Effector memory CD8-positive, alpha-beta T cell (primary cell): ENCODE results near the gene CEBPA.

ENCODE experiments used
- ATAC-seq: fragments of 150-1000 bp; cut with Tn5 transposase; replicated peaks from 2 replicates; pipeline ENCODE4 v1.10.0; 2021; ENCODE audit warnings: mild to moderate bottlenecking, moderate library complexity
- DNase-seq, 3 experiments: peaks; one replicate each; pipeline ENCODE4 v3.0.0; 2021
- H3K27ac Mint-ChIP-seq, 2 donors: one replicate each; pipeline ENCODE4 v1.8.0; 2022; ENCODE audit warnings: mild to moderate bottlenecking in 2 of 2, mixed read lengths in 2 of 2, moderate library complexity in 2 of 2
- H3K27me3 Mint-ChIP-seq, 2 donors: one replicate each; pipeline ENCODE4 v1.8.0; 2022; ENCODE audit warnings: mixed read lengths in 2 of 2
- H3K36me3 Mint-ChIP-seq: one replicate; pipeline ENCODE4 v1.8.0; 2022; ENCODE audit warnings: mild to moderate bottlenecking, moderate library complexity, mixed read lengths; ENCODE audit not compliant: insufficient read depth
- H3K4me1 Mint-ChIP-seq, 2 donors: one replicate each; pipeline ENCODE4 v1.8.0; 2022; ENCODE audit warnings: low read depth in 2 of 2, mixed read lengths in 2 of 2
- H3K4me3 Mint-ChIP-seq, 2 donors: one replicate each; pipeline ENCODE4 v1.8.0; 2022; ENCODE audit warnings: mild to moderate bottlenecking in 2 of 2, mixed read lengths in 2 of 2, moderate library complexity in 2 of 2
- H3K9me3 Mint-ChIP-seq, 2 donors: one replicate each; pipeline ENCODE4 v1.8.0; 2022; ENCODE audit warnings: mixed read lengths in 2 of 2

The CEBPA gene

DNA sequence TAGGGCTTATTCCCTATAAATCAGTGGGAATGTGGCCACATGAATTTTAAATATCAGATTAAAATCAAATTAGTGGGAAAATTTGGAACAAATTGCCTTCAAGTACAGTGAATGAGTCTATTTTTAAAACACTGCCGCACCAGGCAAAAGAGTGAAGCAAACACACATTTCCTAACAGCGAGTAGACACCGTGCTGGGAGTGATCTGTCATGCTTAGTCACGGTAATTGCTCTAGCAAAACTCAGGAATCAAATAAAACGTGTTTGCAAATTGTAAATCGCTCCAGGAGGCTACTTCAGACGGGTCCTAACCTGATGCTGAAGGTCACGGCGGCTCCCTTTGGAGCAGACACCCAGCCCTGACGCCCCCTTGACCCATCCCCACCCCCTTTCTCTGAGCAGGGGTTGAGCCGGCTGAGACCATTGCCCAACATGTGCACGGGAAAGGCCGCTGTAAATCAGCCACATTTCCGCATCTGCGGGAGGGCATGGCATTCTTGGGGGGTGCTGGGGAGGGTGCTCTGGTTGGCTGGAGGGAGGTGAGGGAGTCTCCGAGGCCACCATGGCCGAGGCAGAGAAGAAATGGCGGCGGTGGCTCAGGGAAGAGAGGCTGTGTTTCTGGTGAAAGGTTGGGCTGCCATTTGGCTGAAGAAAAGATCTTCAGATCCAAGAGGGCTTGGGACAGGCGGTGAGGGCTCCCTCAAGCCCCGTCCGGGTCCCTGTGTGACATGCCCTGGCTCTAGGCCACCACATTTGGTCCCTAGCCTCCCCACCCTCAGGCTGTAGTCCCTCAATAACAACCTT, 8.9 kb downstream of the CEBPA start:
- Mint-ChIP-seq H3K9me3 (peaks cover 0 to 9% of the 10 kb centered on the region in 2 donors), H3K27me3 (peaks cover 6 to 38% of the 10 kb centered on the region in 2 donors), H3K27ac (no peak overlapping the region), H3K36me3 (peaks cover 3% of the 10 kb centered on the region), H3K4me3 (peak overlapping the region in 1 of 2 donors; percentile 19), H3K4me1 (peaks cover 0 to 4% of the 10 kb centered on the region in 2 donors)
- no peak for ATAC-seq
- no peak for DNase-seq

DNA sequence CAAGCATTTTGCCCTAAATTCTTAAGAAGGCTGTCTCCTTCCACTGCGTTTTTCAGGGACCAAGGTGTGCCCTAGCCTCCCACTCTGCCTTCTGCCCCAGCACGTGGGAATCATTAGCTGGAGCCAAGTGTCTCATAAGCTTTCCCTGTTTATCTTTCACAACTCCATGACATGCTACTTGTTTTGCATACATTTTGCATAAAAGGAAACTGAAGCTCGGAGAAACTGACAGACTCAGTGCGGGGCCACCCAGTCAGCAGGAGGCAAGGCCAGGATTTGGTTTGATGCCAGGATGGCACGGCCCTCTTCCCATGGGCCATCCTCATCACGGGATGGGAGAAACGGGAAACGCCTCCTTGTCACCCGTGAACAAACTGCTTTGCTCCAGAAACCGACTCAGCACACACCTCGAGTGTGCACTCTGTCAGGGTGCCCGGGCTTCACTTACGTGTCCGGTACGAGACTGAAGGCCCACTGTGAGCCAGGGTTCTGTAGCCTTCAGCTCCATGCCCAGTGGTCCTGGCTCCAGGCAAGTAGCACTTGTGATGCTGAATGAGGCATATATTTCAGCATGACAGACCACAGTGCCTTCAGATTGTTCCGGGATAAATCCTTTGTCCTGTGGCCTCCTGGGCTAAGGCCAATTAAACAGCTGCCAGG, 9.6 kb downstream of the CEBPA start:
- no peak overlapping the region for H3K27ac Mint-ChIP-seq
- DNase-seq (no peak), ATAC-seq (no peak)
- peaks cover 6 to 31% of the 10 kb centered on the region in 2 donors for H3K27me3 Mint-ChIP-seq
- no peak overlapping the region for H3K4me3 Mint-ChIP-seq
- peaks cover 4 to 16% of the 10 kb centered on the region in 2 donors for H3K9me3 Mint-ChIP-seq
- H3K4me1 Mint-ChIP-seq: peaks cover 0 to 4% of the 10 kb centered on the region in 2 donors
- peaks cover 3% of the 10 kb centered on the region for H3K36me3 Mint-ChIP-seq

DNA sequence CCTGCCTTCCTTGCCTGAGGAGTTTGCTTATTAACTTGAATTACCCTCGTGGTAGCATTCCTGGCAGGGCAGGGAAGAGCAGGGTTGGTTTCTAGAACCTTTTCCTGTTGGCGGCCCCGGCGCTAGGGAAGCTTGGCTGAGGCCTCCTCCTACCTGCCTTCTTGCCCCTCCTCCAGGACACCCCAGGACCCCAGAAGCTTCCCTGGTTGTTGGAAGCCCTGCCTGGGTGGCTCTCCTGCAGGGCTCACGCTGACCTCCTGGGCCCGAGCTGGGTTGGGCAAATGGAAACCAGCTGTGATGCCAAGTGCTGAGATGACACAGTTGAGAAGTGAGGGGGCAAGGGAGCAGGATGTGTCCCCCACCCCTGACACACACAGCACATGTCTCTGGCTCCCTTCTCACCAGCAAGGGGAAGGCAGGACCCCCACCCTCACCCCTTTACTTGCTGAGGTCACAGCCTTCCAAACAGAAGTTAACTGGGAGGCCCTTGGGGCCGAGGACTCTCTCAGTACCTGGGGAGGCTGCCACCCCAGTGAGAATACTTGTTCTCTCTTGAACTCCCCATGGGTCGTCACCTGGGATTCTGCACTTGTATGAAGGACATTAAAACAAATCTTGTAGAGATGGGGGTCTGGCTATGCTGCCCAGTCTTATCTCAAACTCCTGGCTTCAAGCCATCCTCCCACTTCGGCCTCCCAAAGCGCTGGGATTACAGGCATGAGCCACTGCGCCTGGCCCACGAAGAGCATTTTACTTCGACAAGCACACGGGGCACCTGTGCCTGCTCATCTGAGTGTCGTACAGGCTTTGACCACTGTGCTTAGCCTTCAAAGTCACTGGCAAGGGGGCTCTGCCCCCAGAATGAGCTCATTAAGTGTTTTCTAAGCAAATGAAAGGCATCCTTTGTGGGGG, 10.5 kb downstream of the CEBPA start:
- ATAC-seq (no peak), DNase-seq (no peak)
- peaks cover 0 to 23% of the 10 kb centered on the region in 2 donors for H3K27me3 Mint-ChIP-seq
- no peak overlapping the region for H3K4me3 Mint-ChIP-seq
- no peak overlapping the region for H3K27ac Mint-ChIP-seq
- H3K9me3 Mint-ChIP-seq: peaks cover 5 to 17% of the 10 kb centered on the region in 2 donors
- H3K36me3 Mint-ChIP-seq: peaks cover 3% of the 10 kb centered on the region
- peaks cover 2 to 6% of the 10 kb centered on the region in 2 donors for H3K4me1 Mint-ChIP-seq

DNA sequence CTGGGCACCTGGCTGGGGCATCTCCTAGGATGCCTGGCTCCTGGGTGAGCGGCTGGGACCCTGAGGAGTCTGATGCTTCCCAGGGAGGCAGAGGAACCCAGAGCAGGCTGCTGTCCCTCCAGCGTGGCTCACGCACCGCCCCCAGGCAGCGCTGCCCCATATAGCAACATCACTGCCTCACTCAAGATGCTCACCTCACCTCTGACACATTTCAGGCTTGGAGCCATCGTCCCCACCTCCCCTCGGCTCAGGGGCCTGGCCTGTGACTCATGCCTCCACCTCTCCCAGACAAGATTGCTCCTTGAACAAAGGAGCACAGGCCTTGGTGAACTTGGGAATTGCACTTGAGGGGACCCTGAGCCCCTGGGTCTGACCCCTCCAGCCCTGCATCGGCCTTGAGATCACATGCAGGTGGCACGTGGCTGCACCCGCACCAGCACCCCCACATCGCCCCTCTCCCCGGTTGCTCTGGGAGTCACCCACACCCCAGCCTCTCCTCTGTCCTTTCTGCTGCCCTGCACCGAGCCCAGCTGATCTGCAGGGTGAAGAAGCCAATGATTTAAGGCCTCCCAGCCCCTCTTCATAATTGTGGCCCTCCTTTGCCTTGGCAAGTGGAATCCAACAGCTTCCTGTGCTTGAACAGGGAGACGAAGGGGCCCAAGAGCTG, 11.2 kb downstream of the CEBPA start:
- no peak for DNase-seq
- peaks cover 0 to 23% of the 10 kb centered on the region in 2 donors for H3K27me3 Mint-ChIP-seq
- peaks cover 5 to 17% of the 10 kb centered on the region in 2 donors for H3K9me3 Mint-ChIP-seq
- no peak for ATAC-seq
- H3K4me1 Mint-ChIP-seq: peaks cover 5 to 12% of the 10 kb centered on the region in 2 donors
- H3K36me3 Mint-ChIP-seq: peaks cover 3% of the 10 kb centered on the region
- H3K27ac Mint-ChIP-seq: no peak overlapping the region
- H3K4me3 Mint-ChIP-seq: no peak overlapping the region

DNA sequence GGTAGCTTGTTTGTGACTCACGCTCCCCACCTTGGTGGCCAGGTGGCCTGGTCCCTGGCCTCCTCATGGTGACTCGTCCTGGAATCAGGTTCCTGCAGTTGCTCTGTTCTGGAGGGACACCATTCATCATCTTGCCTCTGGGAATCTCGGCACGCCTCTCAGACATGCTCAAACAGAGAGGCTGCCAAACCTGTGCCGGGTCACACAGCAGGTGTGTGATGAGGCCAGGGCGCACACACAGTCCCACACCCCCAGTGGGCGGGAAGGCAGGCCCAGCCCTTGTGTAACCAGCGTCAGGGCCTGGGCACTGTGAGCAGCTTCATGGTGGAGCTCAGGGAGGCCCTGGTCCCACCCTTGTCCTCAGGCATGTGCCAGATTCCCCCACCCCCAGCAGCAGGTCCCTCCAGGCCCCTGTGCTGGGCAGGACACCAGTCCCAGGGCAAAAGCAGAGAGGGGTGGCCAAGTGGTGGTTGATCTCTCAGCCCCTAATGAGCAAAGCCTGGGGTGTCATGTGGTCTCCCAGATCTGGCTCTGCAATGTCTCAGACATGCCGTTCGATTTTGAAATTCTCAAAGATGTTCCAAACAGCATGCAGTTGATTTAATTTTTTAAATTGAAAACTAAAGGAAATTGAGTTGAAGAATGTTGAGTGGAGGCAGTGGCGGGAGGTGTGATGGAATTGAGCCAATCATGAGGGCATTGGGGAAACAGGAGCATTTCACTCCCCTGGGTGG, 12.1 kb downstream of the CEBPA start:
- H3K27me3 Mint-ChIP-seq: peaks cover 0 to 23% of the 10 kb centered on the region in 2 donors
- no peak for DNase-seq
- H3K27ac Mint-ChIP-seq: no peak overlapping the region
- H3K9me3 Mint-ChIP-seq: peaks cover 5 to 17% of the 10 kb centered on the region in 2 donors
- no peak for ATAC-seq
- peaks cover 5 to 14% of the 10 kb centered on the region in 2 donors for H3K4me1 Mint-ChIP-seq
- no peak overlapping the region for H3K4me3 Mint-ChIP-seq
- H3K36me3 Mint-ChIP-seq: peaks cover 3% of the 10 kb centered on the region

DNA sequence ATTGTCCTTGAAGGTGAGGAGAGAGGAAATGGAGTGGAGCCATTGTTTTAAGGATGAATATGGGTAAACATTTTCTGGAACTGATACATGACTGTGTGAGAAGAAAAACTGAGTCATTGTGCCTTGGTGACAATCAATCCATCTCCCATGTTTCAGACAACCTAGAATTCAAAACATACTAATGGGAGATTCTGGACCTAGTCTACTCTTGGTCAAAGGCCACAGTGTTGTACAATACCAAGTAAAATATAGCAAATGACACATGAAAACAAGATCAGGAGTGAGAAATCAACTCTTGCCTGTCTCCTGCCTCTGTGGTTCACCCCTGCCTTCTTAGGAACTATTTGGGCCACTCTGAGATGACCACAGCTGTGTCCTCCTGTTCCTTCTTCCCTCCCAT, 13.1 kb downstream of the CEBPA start:
- ATAC-seq (no peak), DNase-seq (no peak)
- Mint-ChIP-seq H3K9me3 (peaks cover 5 to 17% of the 10 kb centered on the region in 2 donors), H3K36me3 (no peaks in the 10 kb centered on the region), H3K4me1 (peaks cover 5 to 14% of the 10 kb centered on the region in 2 donors), H3K27ac (peak overlapping the region in 1 of 2 donors; percentile 7), H3K4me3 (no peak overlapping the region), H3K27me3 (peaks cover 0 to 21% of the 10 kb centered on the region in 2 donors)

DNA sequence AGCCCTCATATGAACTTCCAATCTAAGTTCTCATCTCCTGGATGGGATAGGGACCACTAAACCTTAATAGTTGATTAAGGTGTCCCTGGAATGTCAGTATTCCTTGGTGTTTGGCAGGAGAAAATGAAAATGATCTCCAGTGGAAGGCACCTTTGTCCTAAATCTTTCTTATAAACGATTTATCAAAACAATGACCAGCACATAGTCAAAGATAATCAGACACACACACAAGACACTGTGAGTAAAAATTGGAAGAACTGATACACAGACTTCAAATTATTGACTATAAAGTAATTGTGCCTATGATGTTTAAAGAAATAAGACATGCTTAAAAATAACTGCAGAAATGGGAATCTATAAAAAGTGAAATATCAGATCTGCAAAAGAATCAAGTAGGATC, 13.7 kb downstream of the CEBPA start:
- Mint-ChIP-seq H3K4me1 (peaks cover 5 to 14% of the 10 kb centered on the region in 2 donors), H3K9me3 (peaks cover 5 to 17% of the 10 kb centered on the region in 2 donors), H3K27ac (peak overlapping the region in 1 of 2 donors; percentile 7), H3K36me3 (no peaks in the 10 kb centered on the region), H3K27me3 (peaks cover 0 to 15% of the 10 kb centered on the region in 2 donors), H3K4me3 (no peak overlapping the region)
- no peak for ATAC-seq
- no peak for DNase-seq

DNA sequence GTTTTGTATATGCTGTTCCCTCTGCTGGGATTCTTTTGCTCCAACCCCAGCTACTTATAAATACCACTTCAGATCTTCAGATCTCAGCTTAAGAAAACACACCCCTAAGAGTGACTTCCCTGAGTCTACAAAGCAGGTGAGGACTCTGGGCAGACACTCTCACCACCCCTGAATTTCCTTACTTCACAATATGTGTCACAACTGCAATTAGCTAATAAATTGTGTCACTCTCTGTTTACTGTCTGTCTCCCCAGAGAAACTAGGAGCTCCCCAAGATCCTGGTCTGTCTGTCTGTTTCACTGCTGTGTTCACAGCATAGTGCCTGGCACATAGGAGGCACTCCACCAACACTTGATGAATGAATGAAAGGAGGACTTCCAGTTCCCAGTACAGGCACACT, 14.4 kb downstream of the CEBPA start:
- Mint-ChIP-seq H3K27me3 (peaks cover 0 to 9% of the 10 kb centered on the region in 2 donors), H3K36me3 (no peaks in the 10 kb centered on the region), H3K9me3 (peaks cover 5 to 17% of the 10 kb centered on the region in 2 donors), H3K4me1 (peaks cover 5 to 10% of the 10 kb centered on the region in 2 donors), H3K4me3 (no peak overlapping the region), H3K27ac (peak overlapping the region in 1 of 2 donors; percentile 45)
- DNase-seq (no peak), ATAC-seq (no peak)

DNA sequence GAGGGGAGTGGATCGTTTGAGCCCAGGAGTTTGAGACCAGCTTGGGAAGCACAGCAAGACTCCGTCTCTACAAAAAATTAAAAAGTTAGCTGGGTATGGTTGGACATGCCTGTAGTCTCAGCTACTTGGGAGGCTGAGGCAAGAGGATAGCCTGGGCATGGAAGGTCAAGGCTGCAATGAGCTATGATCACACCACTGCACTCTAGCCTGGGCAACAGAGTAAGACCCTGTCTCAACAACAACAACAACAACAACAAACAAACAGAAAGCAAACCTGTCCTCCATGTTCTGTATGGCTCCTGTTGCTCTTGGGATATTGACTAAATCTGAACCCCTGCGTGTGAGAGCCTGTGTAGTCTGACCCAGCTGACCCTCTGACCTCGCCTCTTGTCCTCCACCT, 14.9 kb downstream of the CEBPA start:
- peaks cover 0 to 9% of the 10 kb centered on the region in 2 donors for H3K27me3 Mint-ChIP-seq

DNA sequence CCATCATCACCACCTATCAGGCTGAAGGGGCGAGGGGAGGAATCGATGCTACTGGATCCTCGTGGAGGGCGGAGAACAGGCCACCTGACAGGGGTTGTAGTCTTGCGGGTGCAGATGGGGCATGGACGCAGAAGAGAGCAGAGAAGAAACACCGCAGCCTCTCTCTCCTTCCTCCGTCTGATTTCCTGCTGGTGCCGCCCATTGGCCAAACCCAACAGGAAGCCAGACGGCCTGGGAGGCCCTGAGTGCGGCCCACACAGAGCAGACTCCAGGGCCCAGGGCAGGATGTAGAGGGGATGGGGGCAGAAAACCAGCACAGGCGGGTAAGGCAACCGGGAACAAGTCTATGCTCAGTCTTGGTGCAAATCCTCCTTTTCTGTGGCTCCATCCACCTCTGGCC, 15.4 kb downstream of the CEBPA start:
- H3K36me3 Mint-ChIP-seq: no peaks in the 10 kb centered on the region
- H3K9me3 Mint-ChIP-seq: peaks cover 5 to 17% of the 10 kb centered on the region in 2 donors
- no peak overlapping the region for H3K27ac Mint-ChIP-seq
- peak in 1 of 3 experiments; percentile 7 for DNase-seq
- peaks cover 0 to 11% of the 10 kb centered on the region in 2 donors for H3K27me3 Mint-ChIP-seq
- peak; percentile 58 for ATAC-seq
- peak overlapping the region; percentile 43 to 45 for H3K4me3 Mint-ChIP-seq
- peaks cover 5 to 10% of the 10 kb centered on the region in 2 donors for H3K4me1 Mint-ChIP-seq

More for the DNA sequence above, 14.9 kb downstream of the CEBPA start:
- no peak for ATAC-seq
- Mint-ChIP-seq H3K9me3 (peaks cover 5 to 17% of the 10 kb centered on the region in 2 donors), H3K36me3 (no peaks in the 10 kb centered on the region), H3K4me1 (peaks cover 5 to 10% of the 10 kb centered on the region in 2 donors), H3K27ac (peak overlapping the region in 1 of 2 donors; percentile 45), H3K4me3 (peak overlapping the region; percentile 43 to 45)
- no peak for DNase-seq

DNA sequence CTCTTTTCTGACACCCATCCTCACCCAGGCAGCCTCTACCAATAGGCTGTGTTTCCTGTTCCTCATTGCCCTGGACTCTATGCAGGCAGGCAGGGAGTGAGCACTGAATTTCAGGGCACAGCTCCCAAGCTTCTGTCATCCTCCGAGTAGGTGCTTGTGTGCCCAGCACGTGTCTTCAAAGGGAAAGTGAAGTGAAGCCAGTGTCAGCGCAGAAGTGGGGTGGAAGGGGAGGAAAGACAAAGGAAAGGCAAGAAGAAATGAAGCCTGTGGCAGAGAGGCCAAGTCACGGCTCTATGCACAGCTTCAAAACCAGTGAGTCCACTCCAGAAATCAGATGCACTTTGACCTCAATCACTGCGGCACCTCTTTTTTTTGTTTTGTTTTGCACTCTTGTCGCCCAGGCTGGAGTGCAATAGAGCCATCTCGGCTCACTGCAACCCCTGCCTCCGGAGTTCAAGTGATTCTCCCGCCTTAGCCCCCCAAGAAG, 16.9 kb downstream of the CEBPA start:
- H3K4me1 Mint-ChIP-seq: peaks cover 9 to 12% of the 10 kb centered on the region in 2 donors
- H3K27me3 Mint-ChIP-seq: peaks cover 7 to 13% of the 10 kb centered on the region in 2 donors
- H3K36me3 Mint-ChIP-seq: no peaks in the 10 kb centered on the region
- H3K4me3 Mint-ChIP-seq: no peak overlapping the region
- H3K9me3 Mint-ChIP-seq: peaks cover 5 to 17% of the 10 kb centered on the region in 2 donors
- no peak overlapping the region for H3K27ac Mint-ChIP-seq
- ATAC-seq (no peak), DNase-seq (no peak)

DNA sequence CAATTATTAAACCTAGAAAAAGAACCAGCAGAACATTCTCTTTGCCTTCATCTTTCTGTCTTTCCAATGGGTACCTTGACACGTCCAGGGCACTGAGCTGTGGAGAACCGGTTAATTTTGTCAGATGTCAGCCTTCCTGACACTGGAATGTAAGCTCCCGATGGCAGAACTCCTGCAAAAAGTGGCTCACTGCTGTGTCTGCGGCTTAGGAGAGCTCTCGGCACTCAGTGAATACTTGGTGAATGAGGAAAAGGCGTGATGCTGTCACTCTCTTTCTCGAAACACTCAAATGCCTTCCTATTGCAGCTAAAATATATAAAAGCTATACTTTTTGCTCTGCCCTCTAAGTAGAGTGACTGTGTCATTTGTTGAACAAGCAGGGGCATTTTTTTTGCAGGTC, 17.6 kb downstream of the CEBPA start:
- Mint-ChIP-seq H3K4me3 (no peak overlapping the region), H3K27ac (no peak overlapping the region), H3K36me3 (no peaks in the 10 kb centered on the region)

More for the DNA sequence above, 17.6 kb downstream of the CEBPA start:
- no peak for DNase-seq
- Mint-ChIP-seq H3K9me3 (peaks cover 5 to 17% of the 10 kb centered on the region in 2 donors), H3K4me1 (peaks cover 13 to 15% of the 10 kb centered on the region in 2 donors), H3K27me3 (peaks cover 7 to 13% of the 10 kb centered on the region in 2 donors)
- ATAC-seq: no peak
